ENCODE data around the gene COPS3. TPM values are rescaled to one million over a fixed set of nuclear protein-coding genes. Genes with fewer than 3 reads are reported as not detected.

The COPS3 gene
- total RNA-seq, 4 donors from 2014 or later, result 51.8 to 85.3 (median 54.8) TPM

DNA sequence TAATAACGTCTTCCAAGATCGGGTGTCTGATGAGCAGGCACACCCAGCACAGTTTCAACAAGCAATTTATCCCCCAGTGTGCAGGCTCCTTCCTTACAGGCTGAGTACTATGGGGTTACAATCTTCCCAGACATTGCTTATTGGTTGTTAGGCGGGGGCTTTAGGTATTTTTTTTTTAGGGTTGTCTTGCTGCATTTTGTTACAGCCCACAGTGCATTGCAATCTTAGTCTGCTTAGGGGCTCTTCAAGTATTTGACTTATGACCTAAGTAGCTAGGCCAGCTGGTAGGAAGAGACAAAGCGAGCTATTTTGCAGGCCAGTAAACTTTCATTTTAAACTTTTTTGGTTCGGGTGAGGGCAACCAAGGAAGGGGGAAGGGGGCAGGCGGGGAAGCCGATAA lies 80.7 kb downstream of the COPS3 start:
- no peak for ATAC-seq
- Histone ChIP-seq H3K27me3 (no peaks in the 10 kb centered on the region), H3K27ac (peak overlapping the region; percentile 59 to 97 (median 83)), H3K9me3 (no peaks in the 10 kb centered on the region), H3K4me3 (peak overlapping the region in 1 of 2 donors; percentile 20), H3K36me3 (peaks cover 0 to 10% of the 10 kb centered on the region in 2 donors), H3K4me1 (peaks cover 9 to 63% (median 45%) of the 10 kb centered on the region in 3 donors)
- TF ChIP-seq EP300 (IDR thresholded peaks at IDR 0.05) (no peak), POLR2A (IDR thresholded peaks at IDR 0.05) (no peak), POLR2AphosphoS5 (IDR thresholded peaks at IDR 0.05) (no peak)
- TF ChIP-seq, protein P1, sequence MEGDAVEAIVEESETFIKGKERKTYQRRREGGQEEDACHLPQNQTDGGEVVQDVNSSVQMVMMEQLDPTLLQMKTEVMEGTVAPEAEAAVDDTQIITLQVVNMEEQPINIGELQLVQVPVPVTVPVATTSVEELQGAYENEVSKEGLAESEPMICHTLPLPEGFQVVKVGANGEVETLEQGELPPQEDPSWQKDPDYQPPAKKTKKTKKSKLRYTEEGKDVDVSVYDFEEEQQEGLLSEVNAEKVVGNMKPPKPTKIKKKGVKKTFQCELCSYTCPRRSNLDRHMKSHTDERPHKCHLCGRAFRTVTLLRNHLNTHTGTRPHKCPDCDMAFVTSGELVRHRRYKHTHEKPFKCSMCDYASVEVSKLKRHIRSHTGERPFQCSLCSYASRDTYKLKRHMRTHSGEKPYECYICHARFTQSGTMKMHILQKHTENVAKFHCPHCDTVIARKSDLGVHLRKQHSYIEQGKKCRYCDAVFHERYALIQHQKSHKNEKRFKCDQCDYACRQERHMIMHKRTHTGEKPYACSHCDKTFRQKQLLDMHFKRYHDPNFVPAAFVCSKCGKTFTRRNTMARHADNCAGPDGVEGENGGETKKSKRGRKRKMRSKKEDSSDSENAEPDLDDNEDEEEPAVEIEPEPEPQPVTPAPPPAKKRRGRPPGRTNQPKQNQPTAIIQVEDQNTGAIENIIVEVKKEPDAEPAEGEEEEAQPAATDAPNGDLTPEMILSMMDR (IDR thresholded peaks at IDR 0.05), result no peak
- WGBS, 2 donors (ENCODE audit: low coverage in 1 of 2), result 26 to 33% methylated on average over 5 to 7 of the region's 7 CpGs

DNA sequence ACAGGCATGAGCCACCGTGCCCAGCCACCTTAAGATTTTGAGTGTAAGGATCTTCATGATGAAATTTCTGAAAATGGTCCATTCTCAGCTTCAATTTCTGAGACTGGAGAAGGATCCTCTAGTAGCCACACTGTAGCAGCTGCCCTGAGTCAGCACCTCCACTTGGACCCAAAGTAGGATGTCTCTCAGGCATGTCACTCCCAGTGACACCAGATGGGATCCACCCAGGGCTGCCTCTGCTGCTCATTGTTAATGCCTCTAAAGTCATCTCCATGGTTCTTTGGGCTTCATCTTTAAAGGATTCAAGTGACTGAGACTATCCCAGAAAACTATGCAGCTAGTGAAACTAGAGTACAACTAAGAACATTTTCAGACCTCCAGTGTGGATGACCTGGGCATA lies 82.8 kb downstream of the COPS3 start:
- no peak for ATAC-seq
- H3K36me3 ChIP-seq, result peaks cover 0 to 10% of the 10 kb centered on the region in 2 donors
- H3K4me3 ChIP-seq, result no peak overlapping the region
- H3K4me1 ChIP-seq, result peaks cover 9 to 43% (median 27%) of the 10 kb centered on the region in 3 donors
- no peak overlapping the region for H3K27ac ChIP-seq
- WGBS, 2 donors (ENCODE audit: low coverage in 1 of 2), result 20% methylated on average over 1 of the region's 1 CpG; no CpG with 5 or more reads in 1 of the 2 donors
- no peak for TF ChIP-seq POLR2AphosphoS5 (IDR thresholded peaks at IDR 0.05)
- no peak for TF ChIP-seq EP300 (IDR thresholded peaks at IDR 0.05)
- TF ChIP-seq, protein P1 (IDR thresholded peaks at IDR 0.05), result no peak
- no peak for TF ChIP-seq POLR2A (IDR thresholded peaks at IDR 0.05)
- no peaks in the 10 kb centered on the region for H3K27me3 ChIP-seq
- H3K9me3 ChIP-seq, result no peaks in the 10 kb centered on the region

DNA sequence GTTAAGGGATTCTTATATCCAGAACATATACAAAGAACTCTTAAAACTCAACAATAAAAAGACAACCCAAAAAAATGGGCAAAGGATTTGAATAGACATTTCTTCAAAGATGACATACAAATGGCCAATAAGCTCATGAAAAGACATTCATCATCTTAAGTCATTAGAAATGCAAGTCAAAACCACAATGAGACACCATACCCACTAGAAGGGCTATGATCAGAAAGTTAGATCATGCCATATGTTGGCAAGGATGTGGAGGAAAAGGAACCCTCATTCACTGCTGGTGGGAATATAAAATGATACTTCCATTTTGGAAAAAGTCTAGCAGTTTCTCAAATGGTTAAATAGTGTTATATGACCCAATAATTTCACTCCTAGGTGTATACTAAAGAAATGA lies 84.3 kb downstream of the COPS3 start:
- peaks cover 9 to 43% (median 15%) of the 10 kb centered on the region in 3 donors for H3K4me1 ChIP-seq
- H3K36me3 ChIP-seq, result no peaks in the 10 kb centered on the region
- H3K4me3 ChIP-seq, result no peak overlapping the region
- no peak for ATAC-seq
- H3K9me3 ChIP-seq, result no peaks in the 10 kb centered on the region
- H3K27ac ChIP-seq, result no peak overlapping the region
- no peaks in the 10 kb centered on the region for H3K27me3 ChIP-seq
- no peak for TF ChIP-seq EP300 (IDR thresholded peaks at IDR 0.05)
- TF ChIP-seq, protein P1 (IDR thresholded peaks at IDR 0.05), result no peak
- TF ChIP-seq POLR2AphosphoS5 (IDR thresholded peaks at IDR 0.05), result no peak
- TF ChIP-seq POLR2A (IDR thresholded peaks at IDR 0.05), result no peak

Other genes starting within 250 kb of the COPS3 start
- gene MPRIP, start 238.8 kb downstream of the COPS3 start, total RNA-seq, result 100 to 1,000 TPM; 113 to 233 (median 155) TPM
- 10 to 100 TPM in 2 of 4 donors, 1 to 10 TPM in 2; 7.1 to 20.7 (median 9.3) TPM for gene PLD6, start 74.9 kb downstream of the COPS3 start, total RNA-seq
- 10 to 100 TPM; 24.8 to 91.5 (median 46.6) TPM for gene FLCN, start 44.1 kb downstream of the COPS3 start, total RNA-seq
- gene NT5M, start 22.1 kb upstream of the COPS3 start, total RNA-seq, result 1 to 10 TPM; 2.3 to 9.0 (median 4.5) TPM
- 10 to 100 TPM in 3 of 4 donors, 1 to 10 TPM in 1; 9.1 to 19.5 (median 16.6) TPM for gene MED9, start 195.8 kb upstream of the COPS3 start, total RNA-seq
- 10 to 100 TPM in 1 of 4 donors, 1 to 10 TPM in 3; 2.6 to 24.6 (median 5.1) TPM for gene RASD1, start 215.1 kb upstream of the COPS3 start, total RNA-seq